Choroid plexus epithelial cell (primary cell): ENCODE results near the gene RNF17.

Experiments used
- DNase-seq: peaks from one replicate; pipeline ENCODE4 v3.0.0-alpha.2; 2010; ENCODE audit warnings: low read depth
- H3K4me3 ChIP-seq: 2 replicates; pipeline ENCODE4 v1.5.1; 2011; ENCODE audit warnings: low read depth, mild to moderate bottlenecking, control low read depth, low read length, moderate library complexity
- CTCF ChIP-seq: conservative IDR thresholded peaks from 2 replicates; pipeline ENCODE4 v1.5.1; 2011; ENCODE audit warnings: low read depth, mild to moderate bottlenecking, control low read depth, inconsistent platforms, low read length, moderate library complexity

RNF17 gene

DNA sequence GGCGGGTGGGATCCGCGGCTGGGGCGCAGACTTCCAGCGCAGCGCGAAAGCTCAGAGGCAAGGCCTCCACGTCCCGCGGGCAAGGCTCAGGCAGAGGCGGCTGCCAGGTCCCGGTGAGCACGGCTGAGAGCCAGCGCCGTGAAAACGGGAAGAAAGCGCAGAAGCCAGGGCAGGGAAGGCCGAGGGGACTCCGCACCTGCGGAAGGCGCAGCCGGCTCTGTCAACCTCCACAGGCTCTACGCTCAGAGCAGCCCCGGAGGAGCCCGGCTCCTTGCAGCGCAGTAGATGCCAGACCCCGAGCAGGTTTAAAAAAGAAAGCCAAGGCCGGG is 131.0 kb downstream of the RNF17 start:
- no peak for DNase-seq
- no peak overlapping the region for H3K4me3 ChIP-seq
- TF ChIP-seq CTCF, result no peak

DNA sequence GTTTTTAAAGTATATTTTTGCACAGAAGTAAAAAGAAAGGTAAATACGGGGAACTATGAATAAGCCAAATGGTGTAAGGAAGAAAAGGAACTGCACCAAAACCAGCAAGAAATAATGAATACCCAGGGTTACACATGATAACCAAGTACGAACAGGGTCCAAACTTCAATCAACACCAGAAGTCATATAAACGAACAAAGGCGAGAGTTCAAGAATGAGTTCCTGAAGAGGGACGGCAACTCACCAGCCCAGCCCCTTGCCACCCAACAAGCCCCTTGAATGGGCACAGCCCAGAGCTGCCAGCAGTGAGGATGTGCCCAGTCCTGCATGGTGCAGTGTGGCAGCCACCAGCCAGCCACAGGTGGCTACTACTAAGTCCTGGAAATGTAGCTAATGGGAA is 132.1 kb downstream of the RNF17 start:
- no peak for DNase-seq
- TF ChIP-seq CTCF, result no peak
- no peak overlapping the region for H3K4me3 ChIP-seq

DNA sequence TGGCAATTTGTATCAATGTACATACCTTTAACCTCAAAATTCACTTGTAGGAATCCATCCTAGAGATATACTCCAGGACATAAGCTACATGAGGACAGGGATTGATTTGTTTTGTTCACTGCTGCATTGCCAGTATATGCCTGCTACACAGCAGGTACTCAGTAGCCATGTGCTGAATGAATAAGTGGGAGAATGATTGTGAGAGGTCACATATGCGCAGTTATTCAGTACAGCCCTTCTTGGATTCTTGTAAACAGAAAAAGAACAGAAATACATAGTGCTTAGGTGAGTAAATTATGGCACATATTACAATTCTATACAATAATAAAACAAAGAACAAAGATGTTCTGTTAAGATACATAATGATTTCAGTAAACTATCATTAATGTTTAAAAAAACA is 133.3 kb downstream of the RNF17 start:
- no peak overlapping the region for H3K4me3 ChIP-seq
- no peak for TF ChIP-seq CTCF
- DNase-seq, result no peak

DNA sequence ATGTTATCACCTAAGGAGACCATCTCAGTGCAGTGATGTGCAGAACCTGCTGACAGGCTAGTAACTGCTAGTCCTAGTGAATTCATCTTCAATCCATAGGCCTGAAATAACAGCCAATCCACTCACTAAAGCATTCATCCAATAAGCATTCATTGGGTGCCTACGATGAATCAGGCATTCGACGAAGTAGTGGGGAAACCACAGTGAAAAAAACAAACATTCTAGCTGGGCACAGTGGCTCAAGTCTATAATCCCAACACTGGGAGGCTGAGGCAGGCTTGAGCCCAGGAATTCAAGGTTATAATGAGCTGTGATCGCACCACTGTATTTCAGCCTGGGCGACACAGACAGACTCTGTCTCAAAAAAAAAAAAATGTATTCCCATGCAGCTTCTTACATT is 135.6 kb downstream of the RNF17 start:
- H3K4me3 ChIP-seq, result no peak overlapping the region
- TF ChIP-seq CTCF, result no peak
- DNase-seq, result peak; percentile 48

GRCh38 chr13:24900507-24900906 is 136.5 kb downstream of the RNF17 start:
- no peak for DNase-seq
- no peak for TF ChIP-seq CTCF
- no peak overlapping the region for H3K4me3 ChIP-seq

GRCh38 chr13:24905242-24905641 is 141.3 kb downstream of the RNF17 start:
- no peak for TF ChIP-seq CTCF
- no peak overlapping the region for H3K4me3 ChIP-seq
- DNase-seq, result peak; percentile 62

GRCh38 chr13:24906268-24906667 is 142.3 kb downstream of the RNF17 start:
- no peak overlapping the region for H3K4me3 ChIP-seq
- no peak for DNase-seq
- TF ChIP-seq CTCF, result no peak
